Activated CD4-positive, alpha-beta T cell treated with anti-CD3 and anti-CD28 coated beads for 1 hour (primary cell): ENCODE measurements around the gene KRTAP5-4.
"Not testable (repeated sequence)": the region's sequence is repeated elsewhere in the genome, so short reads cannot be mapped to it uniquely, and the experiment has no call there.

ENCODE experiments used
- DNase-seq: peaks from one replicate; pipeline ENCODE4 v3.0.0-alpha.2; 2020

The KRTAP5-4 gene

GRCh38 chr11:1622086-1622485 lies at the start of gene KRTAP5-4:
TSS of gene KRTAP5-4 (minus strand) at chr11:1622138. CDS start at chr11:1622093, 45 bp downstream.
- DNase-seq, result no peak

GRCh38 chr11:1671658-1672057 lies 49.7 kb upstream of the KRTAP5-4 start:
- no peak for DNase-seq

GRCh38 chr11:1670905-1671371 lies 49.0 kb upstream of the KRTAP5-4 start:
- DNase-seq, result no peak

GRCh38 chr11:1670457-1670856 lies 48.5 kb upstream of the KRTAP5-4 start:
- not testable (repeated sequence) for DNase-seq

- DNase-seq, result no peak
Measured at GRCh38 chr11:1669546-1670218, 47.7 kb upstream of the KRTAP5-4 start.

GRCh38 chr11:1668911-1669473 lies 47.1 kb upstream of the KRTAP5-4 start:
- DNase-seq, result no peak

GRCh38 chr11:1667906-1668305 lies 46.0 kb upstream of the KRTAP5-4 start:
- DNase-seq, result no peak

GRCh38 chr11:1667121-1667850 lies 45.3 kb upstream of the KRTAP5-4 start:
- DNase-seq, result no peak

- no peak for DNase-seq
Measured at GRCh38 chr11:1665313-1665712, 43.4 kb upstream of the KRTAP5-4 start.

- not testable (repeated sequence) for DNase-seq
Measured at GRCh38 chr11:1662699-1663283, 40.9 kb upstream of the KRTAP5-4 start.

- not testable (repeated sequence) for DNase-seq
Measured at GRCh38 chr11:1661454-1662269, 39.7 kb upstream of the KRTAP5-4 start.

GRCh38 chr11:1660111-1660867 lies 38.4 kb upstream of the KRTAP5-4 start:
- DNase-seq, result no peak

GRCh38 chr11:1659506-1659905 lies 37.6 kb upstream of the KRTAP5-4 start:
- no peak for DNase-seq

GRCh38 chr11:1656670-1657069 lies 34.7 kb upstream of the KRTAP5-4 start:
- no peak for DNase-seq

- no peak for DNase-seq
Measured at GRCh38 chr11:1656061-1656441, 34.1 kb upstream of the KRTAP5-4 start.

GRCh38 chr11:1655168-1656060 lies 33.5 kb upstream of the KRTAP5-4 start:
- no peak for DNase-seq

GRCh38 chr11:1654388-1655167 lies 32.6 kb upstream of the KRTAP5-4 start:
- DNase-seq, result no peak

GRCh38 chr11:1653541-1654387 lies 31.8 kb upstream of the KRTAP5-4 start:
- no peak for DNase-seq
